Esophagus muscularis mucosa (tissue), 4 donors: ENCODE data around the gene IL17F.

Source experiments
- EP300 ChIP-seq: sonication (generic); formaldehyde crosslinking; IDR thresholded peaks from one replicate; pipeline ENCODE4 v1.6.1; 2017; ENCODE audit warnings: antibody characterized with exemption
- POLR2A ChIP-seq: fragments of 450-650 bp; IDR thresholded peaks from one replicate; pipeline ENCODE4 v1.6.1; 2017; ENCODE audit warnings: antibody characterized with exemption, moderate library complexity, mild to moderate bottlenecking, low read depth
- TF ChIP-seq, protein P1 (sequence below), 3 experiments: fragments of 200-600 bp in 2 of 3; fragments of 450-650 bp in 1 of 3; sonication (generic) in 2 of 3; IDR thresholded peaks; one replicate each; pipeline ENCODE4 v1.5.1; 2017 to 2019; ENCODE audit warnings: antibody characterized with exemption in 3 of 3, mild to moderate bottlenecking in 2 of 3, moderate library complexity in 1 of 3

DNA sequence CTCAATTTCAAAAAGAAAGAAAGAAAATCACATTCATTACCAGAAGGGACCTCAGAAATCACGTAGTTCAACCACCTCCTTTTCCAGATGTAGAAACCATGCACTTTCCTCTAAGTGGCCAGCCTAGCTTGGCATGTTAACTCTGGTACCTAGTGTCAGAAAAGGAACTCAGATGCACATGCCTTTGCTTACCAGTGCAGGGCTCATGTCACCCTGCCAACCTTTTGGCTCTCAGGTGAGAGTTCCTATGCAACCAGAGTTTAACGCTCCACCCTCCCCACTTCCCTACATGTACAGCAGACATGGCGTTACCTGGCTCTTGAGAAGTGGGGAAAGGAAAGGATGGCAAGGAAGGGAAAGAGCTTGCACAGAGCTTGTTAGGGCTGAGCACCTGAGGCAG lies 16.3 kb upstream of the IL17F start:
- TF ChIP-seq, protein P1, sequence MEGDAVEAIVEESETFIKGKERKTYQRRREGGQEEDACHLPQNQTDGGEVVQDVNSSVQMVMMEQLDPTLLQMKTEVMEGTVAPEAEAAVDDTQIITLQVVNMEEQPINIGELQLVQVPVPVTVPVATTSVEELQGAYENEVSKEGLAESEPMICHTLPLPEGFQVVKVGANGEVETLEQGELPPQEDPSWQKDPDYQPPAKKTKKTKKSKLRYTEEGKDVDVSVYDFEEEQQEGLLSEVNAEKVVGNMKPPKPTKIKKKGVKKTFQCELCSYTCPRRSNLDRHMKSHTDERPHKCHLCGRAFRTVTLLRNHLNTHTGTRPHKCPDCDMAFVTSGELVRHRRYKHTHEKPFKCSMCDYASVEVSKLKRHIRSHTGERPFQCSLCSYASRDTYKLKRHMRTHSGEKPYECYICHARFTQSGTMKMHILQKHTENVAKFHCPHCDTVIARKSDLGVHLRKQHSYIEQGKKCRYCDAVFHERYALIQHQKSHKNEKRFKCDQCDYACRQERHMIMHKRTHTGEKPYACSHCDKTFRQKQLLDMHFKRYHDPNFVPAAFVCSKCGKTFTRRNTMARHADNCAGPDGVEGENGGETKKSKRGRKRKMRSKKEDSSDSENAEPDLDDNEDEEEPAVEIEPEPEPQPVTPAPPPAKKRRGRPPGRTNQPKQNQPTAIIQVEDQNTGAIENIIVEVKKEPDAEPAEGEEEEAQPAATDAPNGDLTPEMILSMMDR (IDR thresholded peaks at IDR 0.05): no peak
- TF ChIP-seq POLR2A (no peak), EP300 (no peak)
